ENCODE results near the gene CCAR1. TPM values are rescaled to one million over a fixed set of nuclear protein-coding genes. Genes with fewer than 3 reads are reported as not detected.

Gene CCAR1
- polyA plus RNA-seq, 1 donor from 2014 or later = 51.4 TPM

DNA sequence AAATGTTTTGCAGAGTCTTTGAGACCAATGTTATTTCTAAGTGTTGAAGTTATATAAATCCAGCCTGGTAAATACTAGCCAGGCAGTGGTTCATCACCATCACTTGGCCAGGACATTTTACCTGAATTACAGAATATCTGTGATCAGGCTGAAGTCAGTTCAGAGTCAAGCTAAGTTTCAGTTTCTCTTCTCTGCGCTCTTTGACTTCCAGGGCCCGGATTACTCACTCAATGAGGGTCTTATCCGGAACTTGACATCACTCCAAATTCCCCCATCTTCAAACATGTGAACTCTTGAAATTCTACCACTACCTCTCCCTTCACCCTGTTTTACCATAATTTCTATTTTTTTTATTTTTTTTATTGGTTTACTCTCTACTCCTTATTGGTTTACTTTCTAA lies 36.6 kb upstream of the CCAR1 start:
- H4K20me1 ChIP-seq (ENCODE audit: insufficient read depth) = no peaks in the 10 kb centered on the region
- H3K9me3 ChIP-seq (ENCODE audit: low read length) = no peaks in the 10 kb centered on the region
- no peak overlapping the region for H3K4me2 ChIP-seq (ENCODE audit: low read length)
- no peaks in the 10 kb centered on the region for H3K79me2 ChIP-seq (replicated peaks; ENCODE audit: insufficient read depth, low read length)
- H3K9me2 ChIP-seq (ENCODE audit: insufficient read depth, low read length) = no peaks in the 10 kb centered on the region
- H3K36me3 ChIP-seq (ENCODE audit: insufficient read depth, low read length) = no peaks in the 10 kb centered on the region
- no peaks in the 10 kb centered on the region for H3K27me3 ChIP-seq (ENCODE audit: insufficient read depth, low read depth, low read length)
- no peak overlapping the region for H3K27ac ChIP-seq (ENCODE audit: low read length)
- TF ChIP-seq SMC3 (conservative IDR thresholded peaks at IDR 0.05; ENCODE audit: poor library complexity) (no peak), EP300 (conservative IDR thresholded peaks at IDR 0.05; ENCODE audit: poor library complexity, severe bottlenecking) (no peak)
- H3K4me3 ChIP-seq (ENCODE audit: low read length) = no peak overlapping the region
- H2AFZ ChIP-seq (ENCODE audit: low read depth, low read length) = no peak overlapping the region
- no peak overlapping the region for H3K9ac ChIP-seq (ENCODE audit: low read length)
- no peaks in the 10 kb centered on the region for H3F3A ChIP-seq (ENCODE audit: insufficient read depth, low read length, poor library complexity, severe bottlenecking)

DNA sequence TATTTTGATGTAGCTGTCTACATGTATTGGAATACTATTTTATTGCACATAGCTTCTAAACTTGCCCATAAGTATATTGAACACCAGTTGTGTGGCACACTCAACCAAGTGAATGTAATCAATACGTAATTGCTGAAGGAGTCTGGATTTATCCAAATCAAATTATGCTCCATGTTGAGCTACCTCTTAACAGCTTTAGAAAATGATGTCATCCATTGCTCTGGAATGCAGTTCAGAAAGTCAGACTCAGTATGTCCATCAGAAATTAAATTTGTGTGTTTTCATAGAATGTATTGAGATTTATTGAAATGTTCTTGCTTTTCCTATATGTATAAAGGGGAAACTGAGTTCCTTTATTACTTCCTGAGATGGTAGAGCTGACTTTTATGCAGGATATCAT lies 25.0 kb upstream of the CCAR1 start:
- Histone ChIP-seq H3K27ac (ENCODE audit: low read length) (no peak overlapping the region), H3F3A (ENCODE audit: insufficient read depth, low read length, poor library complexity, severe bottlenecking) (no peaks in the 10 kb centered on the region), H3K36me3 (ENCODE audit: insufficient read depth, low read length) (peaks cover 12% of the 10 kb centered on the region), H3K4me2 (ENCODE audit: low read length) (no peak overlapping the region), H3K27me3 (ENCODE audit: insufficient read depth, low read depth, low read length) (no peaks in the 10 kb centered on the region), H3K79me2 (replicated peaks; ENCODE audit: insufficient read depth, low read length) (no peaks in the 10 kb centered on the region), H3K9me2 (ENCODE audit: insufficient read depth, low read length) (no peaks in the 10 kb centered on the region), H3K9me3 (ENCODE audit: low read length) (no peaks in the 10 kb centered on the region), H3K9ac (ENCODE audit: low read length) (no peak overlapping the region), H2AFZ (ENCODE audit: low read depth, low read length) (no peak overlapping the region), H3K4me3 (ENCODE audit: low read length) (no peak overlapping the region), H4K20me1 (ENCODE audit: insufficient read depth) (no peaks in the 10 kb centered on the region)
- TF ChIP-seq, protein P1, sequence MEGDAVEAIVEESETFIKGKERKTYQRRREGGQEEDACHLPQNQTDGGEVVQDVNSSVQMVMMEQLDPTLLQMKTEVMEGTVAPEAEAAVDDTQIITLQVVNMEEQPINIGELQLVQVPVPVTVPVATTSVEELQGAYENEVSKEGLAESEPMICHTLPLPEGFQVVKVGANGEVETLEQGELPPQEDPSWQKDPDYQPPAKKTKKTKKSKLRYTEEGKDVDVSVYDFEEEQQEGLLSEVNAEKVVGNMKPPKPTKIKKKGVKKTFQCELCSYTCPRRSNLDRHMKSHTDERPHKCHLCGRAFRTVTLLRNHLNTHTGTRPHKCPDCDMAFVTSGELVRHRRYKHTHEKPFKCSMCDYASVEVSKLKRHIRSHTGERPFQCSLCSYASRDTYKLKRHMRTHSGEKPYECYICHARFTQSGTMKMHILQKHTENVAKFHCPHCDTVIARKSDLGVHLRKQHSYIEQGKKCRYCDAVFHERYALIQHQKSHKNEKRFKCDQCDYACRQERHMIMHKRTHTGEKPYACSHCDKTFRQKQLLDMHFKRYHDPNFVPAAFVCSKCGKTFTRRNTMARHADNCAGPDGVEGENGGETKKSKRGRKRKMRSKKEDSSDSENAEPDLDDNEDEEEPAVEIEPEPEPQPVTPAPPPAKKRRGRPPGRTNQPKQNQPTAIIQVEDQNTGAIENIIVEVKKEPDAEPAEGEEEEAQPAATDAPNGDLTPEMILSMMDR (IDR thresholded peaks at IDR 0.05; ENCODE audit: poor library complexity, severe bottlenecking) = no peak
- TF ChIP-seq POLR2AphosphoS5 (IDR thresholded peaks at IDR 0.05) (no peak), EP300 (conservative IDR thresholded peaks at IDR 0.05; ENCODE audit: poor library complexity, severe bottlenecking) (no peak), RAD21 (conservative IDR thresholded peaks at IDR 0.05) (no peak), TAF1 (IDR thresholded peaks at IDR 0.05; ENCODE audit: low read depth) (no peak), EZH2 (IDR thresholded peaks at IDR 0.05; ENCODE audit: borderline replicate concordance, insufficient read depth, low read length, poor library complexity, severe bottlenecking) (no peak), SMC3 (conservative IDR thresholded peaks at IDR 0.05; ENCODE audit: poor library complexity) (no peak), MXI1 (conservative IDR thresholded peaks at IDR 0.05; ENCODE audit: poor library complexity, severe bottlenecking) (no peak)
- TF ChIP-seq, protein P2, sequence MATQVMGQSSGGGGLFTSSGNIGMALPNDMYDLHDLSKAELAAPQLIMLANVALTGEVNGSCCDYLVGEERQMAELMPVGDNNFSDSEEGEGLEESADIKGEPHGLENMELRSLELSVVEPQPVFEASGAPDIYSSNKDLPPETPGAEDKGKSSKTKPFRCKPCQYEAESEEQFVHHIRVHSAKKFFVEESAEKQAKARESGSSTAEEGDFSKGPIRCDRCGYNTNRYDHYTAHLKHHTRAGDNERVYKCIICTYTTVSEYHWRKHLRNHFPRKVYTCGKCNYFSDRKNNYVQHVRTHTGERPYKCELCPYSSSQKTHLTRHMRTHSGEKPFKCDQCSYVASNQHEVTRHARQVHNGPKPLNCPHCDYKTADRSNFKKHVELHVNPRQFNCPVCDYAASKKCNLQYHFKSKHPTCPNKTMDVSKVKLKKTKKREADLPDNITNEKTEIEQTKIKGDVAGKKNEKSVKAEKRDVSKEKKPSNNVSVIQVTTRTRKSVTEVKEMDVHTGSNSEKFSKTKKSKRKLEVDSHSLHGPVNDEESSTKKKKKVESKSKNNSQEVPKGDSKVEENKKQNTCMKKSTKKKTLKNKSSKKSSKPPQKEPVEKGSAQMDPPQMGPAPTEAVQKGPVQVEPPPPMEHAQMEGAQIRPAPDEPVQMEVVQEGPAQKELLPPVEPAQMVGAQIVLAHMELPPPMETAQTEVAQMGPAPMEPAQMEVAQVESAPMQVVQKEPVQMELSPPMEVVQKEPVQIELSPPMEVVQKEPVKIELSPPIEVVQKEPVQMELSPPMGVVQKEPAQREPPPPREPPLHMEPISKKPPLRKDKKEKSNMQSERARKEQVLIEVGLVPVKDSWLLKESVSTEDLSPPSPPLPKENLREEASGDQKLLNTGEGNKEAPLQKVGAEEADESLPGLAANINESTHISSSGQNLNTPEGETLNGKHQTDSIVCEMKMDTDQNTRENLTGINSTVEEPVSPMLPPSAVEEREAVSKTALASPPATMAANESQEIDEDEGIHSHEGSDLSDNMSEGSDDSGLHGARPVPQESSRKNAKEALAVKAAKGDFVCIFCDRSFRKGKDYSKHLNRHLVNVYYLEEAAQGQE (IDR thresholded peaks at IDR 0.05; ENCODE audit: borderline replicate concordance) = no peak

DNA sequence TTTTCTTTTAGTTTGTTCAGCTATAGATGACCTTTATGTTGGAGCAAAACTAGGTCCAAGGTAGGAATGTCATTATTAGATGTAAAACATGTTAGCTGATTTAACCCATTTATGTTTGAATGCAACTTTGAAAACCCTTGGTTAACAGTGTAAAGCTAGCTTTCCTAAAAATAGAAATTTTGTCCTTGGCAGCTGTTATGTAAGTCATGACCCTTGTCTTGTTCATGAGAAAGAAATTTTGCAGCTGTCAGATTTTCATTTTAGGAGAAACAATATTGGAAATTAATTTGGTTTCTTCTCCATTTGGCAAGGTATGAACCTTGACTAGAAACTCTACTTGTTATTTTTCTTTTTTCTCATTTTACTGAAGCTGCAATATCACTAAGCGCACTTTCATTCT lies 23.9 kb upstream of the CCAR1 start:
- no peaks in the 10 kb centered on the region for H4K20me1 ChIP-seq (ENCODE audit: insufficient read depth)
- no peak overlapping the region for H3K27ac ChIP-seq (ENCODE audit: low read length)
- no peaks in the 10 kb centered on the region for H3F3A ChIP-seq (ENCODE audit: insufficient read depth, low read length, poor library complexity, severe bottlenecking)
- H3K9me3 ChIP-seq (ENCODE audit: low read length) = no peaks in the 10 kb centered on the region
- H3K4me3 ChIP-seq (ENCODE audit: low read length) = no peak overlapping the region
- H3K4me2 ChIP-seq (ENCODE audit: low read length) = no peak overlapping the region
- no peak overlapping the region for H2AFZ ChIP-seq (ENCODE audit: low read depth, low read length)
- no peak overlapping the region for H3K9ac ChIP-seq (ENCODE audit: low read length)
- H3K36me3 ChIP-seq (ENCODE audit: insufficient read depth, low read length) = peaks cover under 1% of the 10 kb centered on the region
- H3K79me2 ChIP-seq (replicated peaks; ENCODE audit: insufficient read depth, low read length) = no peaks in the 10 kb centered on the region
- TF ChIP-seq POLR2AphosphoS5 (IDR thresholded peaks at IDR 0.05) (no peak), RAD21 (conservative IDR thresholded peaks at IDR 0.05) (no peak)
- H3K9me2 ChIP-seq (ENCODE audit: insufficient read depth, low read length) = no peaks in the 10 kb centered on the region
- H3K27me3 ChIP-seq (ENCODE audit: insufficient read depth, low read depth, low read length) = no peaks in the 10 kb centered on the region

Data from neural cell (in vitro differentiated cells).